Transverse colon (tissue), 4 donors: ENCODE results near the gene AGO4.

Experiments
- POLR2AphosphoS5 ChIP-seq, 3 donors: sonication (generic); formaldehyde crosslinking; IDR thresholded peaks; one replicate each; pipeline ENCODE4 v1.6.1; 2016; ENCODE audit warnings: antibody characterized with exemption in 3 of 3
- TF ChIP-seq, protein P1 (sequence below), 5 experiments: fragments of 200-600 bp in 3 of 5; fragments of 450-650 bp in 2 of 5; sonication (generic) in 3 of 5; IDR thresholded peaks; 1 replicate in 2 of 5; 2 replicates in 3 of 5; pipeline ENCODE4 v1.5.1; 2016 to 2017; ENCODE audit warnings: antibody characterized with exemption in 5 of 5, inconsistent platforms in 3 of 5, mild to moderate bottlenecking in 2 of 5, moderate library complexity in 1 of 5

GRCh38 chr1:35882586-35882944 lies 74.7 kb downstream of the AGO4 start:
- TF ChIP-seq, protein P1, sequence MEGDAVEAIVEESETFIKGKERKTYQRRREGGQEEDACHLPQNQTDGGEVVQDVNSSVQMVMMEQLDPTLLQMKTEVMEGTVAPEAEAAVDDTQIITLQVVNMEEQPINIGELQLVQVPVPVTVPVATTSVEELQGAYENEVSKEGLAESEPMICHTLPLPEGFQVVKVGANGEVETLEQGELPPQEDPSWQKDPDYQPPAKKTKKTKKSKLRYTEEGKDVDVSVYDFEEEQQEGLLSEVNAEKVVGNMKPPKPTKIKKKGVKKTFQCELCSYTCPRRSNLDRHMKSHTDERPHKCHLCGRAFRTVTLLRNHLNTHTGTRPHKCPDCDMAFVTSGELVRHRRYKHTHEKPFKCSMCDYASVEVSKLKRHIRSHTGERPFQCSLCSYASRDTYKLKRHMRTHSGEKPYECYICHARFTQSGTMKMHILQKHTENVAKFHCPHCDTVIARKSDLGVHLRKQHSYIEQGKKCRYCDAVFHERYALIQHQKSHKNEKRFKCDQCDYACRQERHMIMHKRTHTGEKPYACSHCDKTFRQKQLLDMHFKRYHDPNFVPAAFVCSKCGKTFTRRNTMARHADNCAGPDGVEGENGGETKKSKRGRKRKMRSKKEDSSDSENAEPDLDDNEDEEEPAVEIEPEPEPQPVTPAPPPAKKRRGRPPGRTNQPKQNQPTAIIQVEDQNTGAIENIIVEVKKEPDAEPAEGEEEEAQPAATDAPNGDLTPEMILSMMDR (IDR thresholded peaks at IDR 0.05) = no peak
- TF ChIP-seq POLR2AphosphoS5 (IDR thresholded peaks at IDR 0.05) = no peak
